Measurements from ENCODE around the gene BRSK2. TPM values are rescaled to one million over a fixed set of nuclear protein-coding genes. Genes with fewer than 3 reads are reported as not detected.
A peak's percentile ranks its signal among the peaks of the same experiment; 100 is the strongest.

Gene BRSK2
- total RNA-seq, 1 donor from 2014 or later = 2.2 TPM

GRCh38 chr11:1375955-1376258 is 13.8 kb upstream of the BRSK2 start:
- DNase-seq (ENCODE audit: low spot score) = no peak

- no peak for DNase-seq (ENCODE audit: low spot score)
Measured at GRCh38 chr11:1377231-1377780, 12.4 kb upstream of the BRSK2 start.

GRCh38 chr11:1381793-1382425 is 7.8 kb upstream of the BRSK2 start:
- DNase-seq (ENCODE audit: low spot score) = no peak

GRCh38 chr11:1382429-1382828 is 7.3 kb upstream of the BRSK2 start:
- no peak for DNase-seq (ENCODE audit: low spot score)

GRCh38 chr11:1382831-1383607 is 6.7 kb upstream of the BRSK2 start:
- DNase-seq (ENCODE audit: low spot score) = peak; percentile 69

GRCh38 chr11:1384199-1384970 is 5.3 kb upstream of the BRSK2 start:
- no peak for DNase-seq (ENCODE audit: low spot score)

- no peak for DNase-seq (ENCODE audit: low spot score)
Measured at GRCh38 chr11:1387521-1387920, 2.2 kb upstream of the BRSK2 start.

- no peak for DNase-seq (ENCODE audit: low spot score)
Measured at GRCh38 chr11:1387961-1388762, 1.6 kb upstream of the BRSK2 start.

- DNase-seq (ENCODE audit: low spot score) = no peak
Measured at GRCh38 chr11:1388763-1389102, 1.0 kb upstream of the BRSK2 start.

GRCh38 chr11:1389103-1389931 is 417 bp upstream of the BRSK2 start:
- peak; percentile 98 for DNase-seq (ENCODE audit: low spot score)

- no peak for DNase-seq (ENCODE audit: low spot score)
Measured at GRCh38 chr11:1390569-1391164, 933 bp downstream of the BRSK2 start.

GRCh38 chr11:1391165-1392075 is 1.7 kb downstream of the BRSK2 start:
- no peak for DNase-seq (ENCODE audit: low spot score)

- DNase-seq (ENCODE audit: low spot score) = no peak
Measured at GRCh38 chr11:1392111-1392510, 2.4 kb downstream of the BRSK2 start.

- DNase-seq (ENCODE audit: low spot score) = no peak
Measured at GRCh38 chr11:1392561-1392960, 2.8 kb downstream of the BRSK2 start.

GRCh38 chr11:1393038-1393710 is 3.4 kb downstream of the BRSK2 start:
- no peak for DNase-seq (ENCODE audit: low spot score)

- DNase-seq (ENCODE audit: low spot score) = no peak
Measured at GRCh38 chr11:1394936-1395772, 5.4 kb downstream of the BRSK2 start.

- DNase-seq (ENCODE audit: low spot score) = no peak
Measured at GRCh38 chr11:1395773-1396374, 6.1 kb downstream of the BRSK2 start.

Measured in umbilical cord (tissue), 2 donors.